GM18907 (cell line): Measurements from ENCODE around the gene HOXC9.

Experiments used
- ATAC-seq: cut with Tn5 transposase; IDR thresholded peaks from one replicate; pipeline ENCODE4 v1.9.1; 2021; ENCODE audit warnings: mild to moderate bottlenecking, moderate library complexity; ENCODE audit not compliant: unreplicated experiment

HOXC9 gene

GRCh38 chr12:54024581-54025305 lies 24.8 kb downstream of the HOXC9 start:
- ATAC-seq = no peak

- ATAC-seq = no peak
Observed at GRCh38 chr12:54025499-54026405, 25.8 kb downstream of the HOXC9 start.

GRCh38 chr12:54026640-54027441 lies 26.9 kb downstream of the HOXC9 start:
- no peak for ATAC-seq

- no peak for ATAC-seq
Observed at GRCh38 chr12:54027442-54027786, 27.5 kb downstream of the HOXC9 start.

- ATAC-seq = no peak
Observed at GRCh38 chr12:54028314-54029201, 28.6 kb downstream of the HOXC9 start, which contains the start of gene HOXC6. Gene HOXC6, plus strand, starts transcription at chr12:54028440. Its CDS starts 82 bp downstream, at chr12:54028522.

GRCh38 chr12:54029529-54030441 lies 29.8 kb downstream of the HOXC9 start:
- ATAC-seq = no peak

- ATAC-seq = no peak
Observed at GRCh38 chr12:54030442-54030801, 30.5 kb downstream of the HOXC9 start.

- no peak for ATAC-seq
Observed at GRCh38 chr12:54030889-54031471, 31.0 kb downstream of the HOXC9 start.

GRCh38 chr12:54031480-54031879 lies 31.5 kb downstream of the HOXC9 start:
- ATAC-seq = no peak

- no peak for ATAC-seq
Observed at GRCh38 chr12:54032086-54032619, 32.2 kb downstream of the HOXC9 start.

GRCh38 chr12:54032627-54033100 lies 32.7 kb downstream of the HOXC9 start, which contains the start of gene HOXC5:
Gene HOXC5, plus strand, starts transcription at chr12:54033050. Its CDS starts 73 bp downstream, at chr12:54033123.
- ATAC-seq = no peak

- ATAC-seq = no peak
Observed at GRCh38 chr12:54033106-54033979, 33.4 kb downstream of the HOXC9 start.

- no peak for ATAC-seq
Observed at GRCh38 chr12:54033980-54034784, 34.2 kb downstream of the HOXC9 start.

GRCh38 chr12:54034785-54035310 lies 34.9 kb downstream of the HOXC9 start:
- no peak for ATAC-seq

GRCh38 chr12:54035568-54036264 lies 35.8 kb downstream of the HOXC9 start:
- ATAC-seq = no peak
